Smooth muscle cell (in vitro differentiated cells): ENCODE data around the gene VEGFD. TPM values are rescaled to one million over a fixed set of nuclear protein-coding genes. Genes with fewer than 3 reads are reported as not detected.

Source experiments
- DNase-seq: peaks from one replicate; lab custom pipeline; 2025; ENCODE audit not compliant: unreplicated experiment; lab: John Stamatoyannopoulos, UW
- H2AFZ ChIP-seq: fragments of 200-600 bp; sonication (generic); 2 replicates; pipeline ENCODE4 v1.6.0; 2016; ENCODE audit warnings: antibody characterized with exemption, low read depth, mild to moderate bottlenecking
- H3F3A ChIP-seq: fragments of 200-600 bp; sonication (generic); 2 replicates; pipeline ENCODE4 v1.6.0; 2017; ENCODE audit warnings: antibody characterized with exemption, low read depth
- H3K27ac ChIP-seq: fragments of 200-600 bp; sonication (generic); 2 replicates; pipeline ENCODE4 v1.5.1; 2016; ENCODE audit warnings: low read depth, mild to moderate bottlenecking
- H3K27me3 ChIP-seq: fragments of 200-600 bp; sonication (generic); 2 replicates; pipeline ENCODE4 v1.6.1; 2016; ENCODE audit warnings: low read depth, mild to moderate bottlenecking
- H3K36me3 ChIP-seq: fragments of 200-600 bp; sonication (generic); 2 replicates; pipeline ENCODE4 v1.5.1; 2016; ENCODE audit warnings: low read depth
- H3K4me1 ChIP-seq: fragments of 200-600 bp; sonication (generic); 2 replicates; pipeline ENCODE4 v1.5.1; 2016; ENCODE audit warnings: low read depth
- H3K4me2 ChIP-seq: fragments of 200-600 bp; sonication (generic); 2 replicates; pipeline ENCODE4 v1.6.0; 2016; ENCODE audit warnings: mild to moderate bottlenecking
- H3K4me3 ChIP-seq: fragments of 200-600 bp; sonication (generic); 2 replicates; pipeline ENCODE4 v1.5.1; 2016; ENCODE audit warnings: mild to moderate bottlenecking
- H3K79me2 ChIP-seq: fragments of 200-600 bp; sonication (generic); 2 replicates; pipeline ENCODE4 v1.6.0; 2016; ENCODE audit warnings: low read depth, mild to moderate bottlenecking
- H3K9ac ChIP-seq: fragments of 200-600 bp; sonication (generic); 2 replicates; pipeline ENCODE4 v1.6.0; 2016; ENCODE audit warnings: low read depth
- H3K9me3 ChIP-seq: fragments of 200-600 bp; sonication (generic); replicated peaks from 2 replicates; pipeline ENCODE4 v1.5.1; 2016; ENCODE audit warnings: low read depth
- H4K20me1 ChIP-seq: fragments of 200-600 bp; sonication (generic); 2 replicates; pipeline ENCODE4 v1.6.0; 2016; ENCODE audit warnings: low read depth
- WGBS: methylation state at CpG from one replicate; pipeline ENCODE4 v1.1.7; 2016; ENCODE audit warnings: low lambda C conversion rate; 5-methylcytosine and 5-hydroxymethylcytosine counted together
- polyA plus RNA-seq: library from polyadenylated mRNA; unstranded; fragments of >200 nt; fragmentation: Nextera tagmentation; extraction: Ambion mirVana; gene quantifications from 2 replicates; pipeline ENCODE4 v1.2.1, GENCODE V29; 2016
- total RNA-seq: library from RNA; depleted of rRNA; stranded (reverse); fragments of >200 nt; gene quantifications from 2 replicates; pipeline ENCODE4 v1.2.3, GENCODE V29; 2014
- TF ChIP-seq, protein P1 (sequence below): fragments of 200-600 bp; sonication (generic); IDR thresholded peaks from 2 replicates; pipeline ENCODE4 v1.5.1; 2017; ENCODE audit warnings: borderline replicate concordance, mild to moderate bottlenecking, antibody characterized with exemption; ENCODE audit not compliant: insufficient read depth, poor library complexity, severe bottlenecking

Gene VEGFD
- total and polyA plus RNA-seq, 2 experiments from 2014 or later = 0.38 TPM; not detected in 1

DNA sequence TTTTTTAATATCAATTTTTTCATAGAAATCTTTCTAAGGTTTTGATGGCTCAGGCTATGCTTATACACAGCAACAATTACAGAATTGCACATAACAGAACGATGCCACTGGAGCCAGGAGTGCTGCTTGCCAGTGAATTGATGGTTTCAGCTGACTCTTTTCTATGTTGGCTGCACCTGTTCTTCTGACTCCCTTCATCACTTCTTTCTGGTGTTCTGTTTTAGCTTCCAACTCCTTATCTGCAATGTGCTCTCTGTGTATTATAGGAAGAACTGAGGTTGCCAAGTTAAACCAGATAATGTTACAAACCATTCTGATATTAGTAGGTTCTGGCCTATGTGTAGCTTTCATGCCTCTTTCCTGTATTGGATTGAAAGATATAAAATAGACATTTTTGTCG, 11.6 kb upstream of the VEGFD start:
- no peak overlapping the region for H2AFZ ChIP-seq
- H3K4me1 ChIP-seq = no peaks in the 10 kb centered on the region
- TF ChIP-seq, protein P1, sequence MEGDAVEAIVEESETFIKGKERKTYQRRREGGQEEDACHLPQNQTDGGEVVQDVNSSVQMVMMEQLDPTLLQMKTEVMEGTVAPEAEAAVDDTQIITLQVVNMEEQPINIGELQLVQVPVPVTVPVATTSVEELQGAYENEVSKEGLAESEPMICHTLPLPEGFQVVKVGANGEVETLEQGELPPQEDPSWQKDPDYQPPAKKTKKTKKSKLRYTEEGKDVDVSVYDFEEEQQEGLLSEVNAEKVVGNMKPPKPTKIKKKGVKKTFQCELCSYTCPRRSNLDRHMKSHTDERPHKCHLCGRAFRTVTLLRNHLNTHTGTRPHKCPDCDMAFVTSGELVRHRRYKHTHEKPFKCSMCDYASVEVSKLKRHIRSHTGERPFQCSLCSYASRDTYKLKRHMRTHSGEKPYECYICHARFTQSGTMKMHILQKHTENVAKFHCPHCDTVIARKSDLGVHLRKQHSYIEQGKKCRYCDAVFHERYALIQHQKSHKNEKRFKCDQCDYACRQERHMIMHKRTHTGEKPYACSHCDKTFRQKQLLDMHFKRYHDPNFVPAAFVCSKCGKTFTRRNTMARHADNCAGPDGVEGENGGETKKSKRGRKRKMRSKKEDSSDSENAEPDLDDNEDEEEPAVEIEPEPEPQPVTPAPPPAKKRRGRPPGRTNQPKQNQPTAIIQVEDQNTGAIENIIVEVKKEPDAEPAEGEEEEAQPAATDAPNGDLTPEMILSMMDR = no peak
- H3K9ac ChIP-seq = no peak overlapping the region
- no peak for DNase-seq
- H3F3A ChIP-seq = no peaks in the 10 kb centered on the region
- no peaks in the 10 kb centered on the region for H4K20me1 ChIP-seq
- no peaks in the 10 kb centered on the region for H3K79me2 ChIP-seq
- no peak overlapping the region for H3K4me3 ChIP-seq
- 97% methylated on average over 2 of the region's 2 CpGs for WGBS
- no peaks in the 10 kb centered on the region for H3K27me3 ChIP-seq
- no peaks in the 10 kb centered on the region for H3K36me3 ChIP-seq
- H3K9me3 ChIP-seq = no peaks in the 10 kb centered on the region
- H3K4me2 ChIP-seq = no peak overlapping the region
- H3K27ac ChIP-seq = no peak overlapping the region

DNA sequence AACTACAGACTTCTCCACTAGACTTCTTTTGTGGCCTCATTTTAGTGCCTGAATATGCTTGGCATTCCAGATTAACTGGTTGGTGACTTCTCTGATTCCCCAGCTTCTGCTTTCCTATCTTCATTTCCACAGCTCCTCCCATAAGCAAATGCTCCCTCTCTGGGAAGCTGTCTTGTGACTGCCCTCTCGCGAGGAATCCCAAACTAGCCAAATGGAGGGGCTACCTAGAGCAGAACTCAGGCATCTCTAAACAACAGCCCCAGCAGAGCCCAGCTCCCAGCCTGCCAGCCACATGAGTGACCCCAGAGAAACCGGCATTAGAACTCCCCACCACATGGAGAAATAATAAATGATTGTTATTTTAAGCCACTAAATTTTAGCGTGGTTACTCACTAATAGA, 7.6 kb upstream of the VEGFD start:
- H3K36me3 ChIP-seq = no peaks in the 10 kb centered on the region
- 69% methylated on average over 4 of the region's 4 CpGs for WGBS

DNA sequence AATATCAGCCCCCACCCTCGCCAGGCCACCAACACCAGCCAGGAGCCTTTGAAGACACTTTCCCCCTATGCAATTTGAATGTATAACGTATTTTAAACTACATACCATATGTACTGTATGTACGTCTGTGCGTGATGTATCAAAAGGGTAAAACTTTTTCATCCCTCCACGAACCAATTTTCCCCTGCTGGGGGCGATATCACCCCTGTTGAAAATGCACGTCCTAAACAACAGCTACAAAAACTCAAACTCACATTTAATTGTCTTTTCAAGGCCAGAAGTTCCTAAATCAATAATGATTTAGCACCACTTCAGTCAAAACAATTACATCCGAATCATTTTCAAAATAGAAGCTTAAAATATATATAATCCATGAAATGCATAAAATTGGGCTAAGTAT, 1.4 kb downstream of the VEGFD start:
- no peak for DNase-seq
- no peaks in the 10 kb centered on the region for H4K20me1 ChIP-seq
- H3K4me3 ChIP-seq = no peak overlapping the region
- H3K9ac ChIP-seq = no peak overlapping the region
- no peaks in the 10 kb centered on the region for H3K9me3 ChIP-seq
- no peak overlapping the region for H3K27ac ChIP-seq
- no peaks in the 10 kb centered on the region for H3K79me2 ChIP-seq
- H3K4me2 ChIP-seq = no peak overlapping the region
- H3K27me3 ChIP-seq = no peaks in the 10 kb centered on the region
- no peaks in the 10 kb centered on the region for H3K4me1 ChIP-seq
- no peaks in the 10 kb centered on the region for H3K36me3 ChIP-seq
- no peak overlapping the region for H2AFZ ChIP-seq
- H3F3A ChIP-seq = no peaks in the 10 kb centered on the region
- WGBS = 88% methylated on average over 8 of the region's 8 CpGs
- TF ChIP-seq, protein P1 = no peak

More for the DNA sequence above, 7.6 kb upstream of the VEGFD start:
- no peaks in the 10 kb centered on the region for H3F3A ChIP-seq
- no peak overlapping the region for H3K4me2 ChIP-seq
- TF ChIP-seq, protein P1 = no peak
- no peaks in the 10 kb centered on the region for H3K4me1 ChIP-seq
- H3K27me3 ChIP-seq = no peaks in the 10 kb centered on the region
- no peak overlapping the region for H3K27ac ChIP-seq
- no peak overlapping the region for H2AFZ ChIP-seq
- no peak overlapping the region for H3K9ac ChIP-seq
- no peaks in the 10 kb centered on the region for H3K9me3 ChIP-seq
- H3K4me3 ChIP-seq = no peak overlapping the region
- no peaks in the 10 kb centered on the region for H3K79me2 ChIP-seq
- H4K20me1 ChIP-seq = no peaks in the 10 kb centered on the region
- no peak for DNase-seq

DNA sequence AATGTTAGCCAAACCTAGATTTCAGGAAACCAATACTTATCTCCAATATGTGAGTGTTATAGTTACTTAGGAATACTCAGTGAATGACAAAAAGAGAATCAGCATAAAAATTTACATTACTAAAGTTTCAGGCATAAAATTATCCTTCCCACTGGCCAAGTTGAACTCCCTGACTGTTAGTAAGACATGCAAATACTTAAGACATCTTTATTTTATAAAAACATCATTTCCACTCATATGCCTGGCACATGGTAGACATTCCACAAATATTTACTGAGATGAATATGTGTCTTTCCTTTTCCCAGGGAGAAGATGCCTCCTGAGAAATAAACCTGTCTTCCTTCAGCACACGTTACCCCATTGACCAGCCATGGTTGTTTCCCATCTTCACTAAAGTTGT, 7.3 kb downstream of the VEGFD start:
- no peaks in the 10 kb centered on the region for H3F3A ChIP-seq
- no peaks in the 10 kb centered on the region for H3K36me3 ChIP-seq
- no peak overlapping the region for H3K4me2 ChIP-seq
- no peak overlapping the region for H3K27ac ChIP-seq
- H3K4me1 ChIP-seq = no peaks in the 10 kb centered on the region
- H2AFZ ChIP-seq = no peak overlapping the region
- no peaks in the 10 kb centered on the region for H3K27me3 ChIP-seq
- no peak overlapping the region for H3K4me3 ChIP-seq
- TF ChIP-seq, protein P1 = no peak
- DNase-seq = no peak
- H3K79me2 ChIP-seq = no peaks in the 10 kb centered on the region
- 100% methylated on average over 1 of the region's 1 CpG for WGBS
- no peak overlapping the region for H3K9ac ChIP-seq
- no peaks in the 10 kb centered on the region for H3K9me3 ChIP-seq
- H4K20me1 ChIP-seq = no peaks in the 10 kb centered on the region
